Measurements from ENCODE around the gene SOX6. TPM values are rescaled to one million over a fixed set of nuclear protein-coding genes. Genes with fewer than 3 reads are reported as not detected.

The SOX6 gene
- total RNA-seq, 4 donors from 2014 or later: 5.7 to 23.8 (median 18.4) TPM

DNA sequence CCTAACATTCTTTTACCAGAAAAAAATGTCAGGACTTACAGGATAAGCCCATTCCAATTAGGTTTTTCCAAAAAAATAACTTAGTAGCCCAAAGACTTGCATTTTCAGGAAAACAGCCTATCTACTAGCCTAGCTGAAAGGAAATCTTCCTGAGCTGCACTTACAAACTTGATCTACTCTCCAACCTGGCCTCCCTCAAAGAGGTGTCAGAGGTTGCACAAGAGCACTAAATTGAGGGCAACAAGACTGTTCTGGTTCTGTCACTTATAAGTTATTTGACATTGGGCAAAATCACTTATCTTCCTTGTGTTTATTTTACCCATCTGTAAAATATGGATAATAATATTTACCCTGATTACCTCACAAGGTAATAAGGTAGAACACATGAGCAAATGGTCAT lies 7.9 kb upstream of the SOX6 start:
- no peak for DNase-seq (ENCODE audit: low spot score in 2 of 2)
- Histone ChIP-seq H3K9me3 (no peaks in the 10 kb centered on the region), H3K36me3 (no peaks in the 10 kb centered on the region), H3K4me3 (no peak overlapping the region), H3K4me1 (peaks cover 0 to 13% (median 1%) of the 10 kb centered on the region in 4 donors), H3K27ac (peak overlapping the region in 1 of 4 donors; percentile 36), H3K27me3 (no peaks in the 10 kb centered on the region)
- TF ChIP-seq POLR2A (IDR thresholded peaks at IDR 0.05) (no peak), EP300 (IDR thresholded peaks at IDR 0.05) (no peak)
- TF ChIP-seq, protein P1, sequence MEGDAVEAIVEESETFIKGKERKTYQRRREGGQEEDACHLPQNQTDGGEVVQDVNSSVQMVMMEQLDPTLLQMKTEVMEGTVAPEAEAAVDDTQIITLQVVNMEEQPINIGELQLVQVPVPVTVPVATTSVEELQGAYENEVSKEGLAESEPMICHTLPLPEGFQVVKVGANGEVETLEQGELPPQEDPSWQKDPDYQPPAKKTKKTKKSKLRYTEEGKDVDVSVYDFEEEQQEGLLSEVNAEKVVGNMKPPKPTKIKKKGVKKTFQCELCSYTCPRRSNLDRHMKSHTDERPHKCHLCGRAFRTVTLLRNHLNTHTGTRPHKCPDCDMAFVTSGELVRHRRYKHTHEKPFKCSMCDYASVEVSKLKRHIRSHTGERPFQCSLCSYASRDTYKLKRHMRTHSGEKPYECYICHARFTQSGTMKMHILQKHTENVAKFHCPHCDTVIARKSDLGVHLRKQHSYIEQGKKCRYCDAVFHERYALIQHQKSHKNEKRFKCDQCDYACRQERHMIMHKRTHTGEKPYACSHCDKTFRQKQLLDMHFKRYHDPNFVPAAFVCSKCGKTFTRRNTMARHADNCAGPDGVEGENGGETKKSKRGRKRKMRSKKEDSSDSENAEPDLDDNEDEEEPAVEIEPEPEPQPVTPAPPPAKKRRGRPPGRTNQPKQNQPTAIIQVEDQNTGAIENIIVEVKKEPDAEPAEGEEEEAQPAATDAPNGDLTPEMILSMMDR (IDR thresholded peaks at IDR 0.05): no peak

- Histone ChIP-seq H3K27me3 (no peaks in the 10 kb centered on the region), H3K27ac (peak overlapping the region in 1 of 4 donors; percentile 21), H3K36me3 (no peaks in the 10 kb centered on the region), H3K4me1 (peaks cover 0 to 13% (median 1%) of the 10 kb centered on the region in 4 donors), H3K4me3 (no peak overlapping the region), H3K9me3 (no peaks in the 10 kb centered on the region)
- 83 to 88% methylated on average over 3 of the region's 3 CpGs for WGBS, 2 donors
- DNase-seq (ENCODE audit: low spot score in 2 of 2): no peak
- TF ChIP-seq EP300 (IDR thresholded peaks at IDR 0.05) (no peak), POLR2A (IDR thresholded peaks at IDR 0.05) (no peak)
- TF ChIP-seq, protein P1 (IDR thresholded peaks at IDR 0.05): no peak
Observed at GRCh38 chr11:16363706-16364105, 7.4 kb upstream of the SOX6 start.

GRCh38 chr11:16361108-16361865 lies 4.9 kb upstream of the SOX6 start:
- H3K4me3 ChIP-seq: no peak overlapping the region
- H3K36me3 ChIP-seq: no peaks in the 10 kb centered on the region
- TF ChIP-seq, protein P1 (IDR thresholded peaks at IDR 0.05): no peak
- TF ChIP-seq POLR2A (IDR thresholded peaks at IDR 0.05): no peak
- TF ChIP-seq EP300 (IDR thresholded peaks at IDR 0.05): no peak
- no peak for DNase-seq (ENCODE audit: low spot score in 2 of 2)
- no peaks in the 10 kb centered on the region for H3K27me3 ChIP-seq
- H3K4me1 ChIP-seq: peaks cover 0 to 36% (median 5%) of the 10 kb centered on the region in 4 donors
- no peak overlapping the region for H3K27ac ChIP-seq
- H3K9me3 ChIP-seq: no peaks in the 10 kb centered on the region
- 62 to 74% methylated on average over 1 of the region's 1 CpG for WGBS, 2 donors

DNA sequence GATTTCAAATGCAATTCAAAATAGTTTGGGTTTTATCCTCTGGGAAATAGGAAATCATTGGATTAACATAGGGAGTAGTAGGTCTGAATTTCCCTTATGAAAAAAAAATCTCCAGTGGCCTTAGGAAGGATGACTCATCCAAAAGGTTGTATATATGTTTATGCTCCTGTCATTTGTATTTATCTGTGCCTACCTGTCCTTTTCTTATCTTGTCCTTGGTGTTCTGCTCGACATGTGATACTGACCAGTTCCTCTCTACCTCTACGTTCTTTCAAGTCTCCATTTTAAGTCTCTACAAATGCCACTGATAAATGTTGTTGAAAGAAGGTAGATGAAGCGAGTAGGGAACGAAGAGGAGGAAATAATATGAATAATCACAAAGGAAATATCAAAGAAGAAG lies 3.0 kb upstream of the SOX6 start:
- WGBS, 2 donors: 93 to 96% methylated on average over 4 of the region's 4 CpGs
- DNase-seq (ENCODE audit: low spot score in 2 of 2): no peak
- Histone ChIP-seq H3K36me3 (no peaks in the 10 kb centered on the region), H3K4me1 (peaks cover 0 to 39% (median 9%) of the 10 kb centered on the region in 4 donors), H3K27ac (no peak overlapping the region), H3K9me3 (no peaks in the 10 kb centered on the region), H3K27me3 (no peaks in the 10 kb centered on the region), H3K4me3 (no peak overlapping the region)
- TF ChIP-seq EP300 (IDR thresholded peaks at IDR 0.05) (no peak), POLR2A (IDR thresholded peaks at IDR 0.05) (no peak)
- TF ChIP-seq, protein P1 (IDR thresholded peaks at IDR 0.05): no peak

GRCh38 chr11:16358726-16359125 lies 2.4 kb upstream of the SOX6 start:
- Histone ChIP-seq H3K36me3 (no peaks in the 10 kb centered on the region), H3K4me1 (peaks cover 0 to 39% (median 9%) of the 10 kb centered on the region in 4 donors), H3K9me3 (no peaks in the 10 kb centered on the region), H3K27me3 (no peaks in the 10 kb centered on the region), H3K27ac (no peak overlapping the region), H3K4me3 (no peak overlapping the region)
- DNase-seq (ENCODE audit: low spot score in 2 of 2): no peak
- no peak for TF ChIP-seq POLR2A (IDR thresholded peaks at IDR 0.05)
- TF ChIP-seq, protein P1 (IDR thresholded peaks at IDR 0.05): no peak
- TF ChIP-seq EP300 (IDR thresholded peaks at IDR 0.05): no peak
